ENCODE data around the gene COIL. TPM values are rescaled to one million over a fixed set of nuclear protein-coding genes. Genes with fewer than 3 reads are reported as not detected.
A peak's percentile ranks its signal among the peaks of the same experiment; 100 is the strongest.

COIL gene
- total RNA-seq, 1 donor from 2014 or later = 20.6 TPM

GRCh38 chr17:56903560-56903959, 57.3 kb downstream of the COIL start:
- no peaks in the 10 kb centered on the region for H3K9me3 ChIP-seq (ENCODE audit: insufficient read depth, low read depth, low read length)
- DNase-seq (ENCODE audit: low read depth) = no peak
- peak overlapping the region; percentile 30 for H3K27ac Mint-ChIP-seq (ENCODE audit: unreplicated experiment)

GRCh38 chr17:56902348-56902747, 58.5 kb downstream of the COIL start:
- Histone ChIP-seq H3K27ac (ENCODE audit: low read depth, low read length) (no peak overlapping the region), H3K4me3 (ENCODE audit: insufficient read depth, low read depth, low read length) (no peak overlapping the region), H4K20me1 (ENCODE audit: insufficient read depth, low read length) (no peaks in the 10 kb centered on the region), H3K4me1 (ENCODE audit: insufficient read depth, low read length) (peaks cover 7% of the 10 kb centered on the region), H3K4me2 (ENCODE audit: low read length) (no peak overlapping the region), H3K9me3 (ENCODE audit: insufficient read depth, low read depth, low read length) (no peaks in the 10 kb centered on the region), H3K36me3 (ENCODE audit: insufficient read depth, low read length) (peaks cover 15% of the 10 kb centered on the region), H2AFZ (ENCODE audit: low read depth, low read length) (no peak overlapping the region), H3K9ac (ENCODE audit: low read length) (no peak overlapping the region), H3K27me3 (ENCODE audit: insufficient read depth, low read length) (no peaks in the 10 kb centered on the region), H3K79me2 (ENCODE audit: insufficient read depth, low read length) (no peaks in the 10 kb centered on the region)
- Mint-ChIP-seq H3K4me3 (ENCODE audit: unreplicated experiment) (no peak overlapping the region), H3K9me3 (ENCODE audit: unreplicated experiment) (no peaks in the 10 kb centered on the region), H3K36me3 (ENCODE audit: low read depth, unreplicated experiment) (peaks cover 55% of the 10 kb centered on the region), H3K27ac (ENCODE audit: unreplicated experiment) (peak overlapping the region; percentile 60), H3K4me1 (ENCODE audit: low read depth, unreplicated experiment) (peaks cover 16% of the 10 kb centered on the region), H3K27me3 (ENCODE audit: low read depth, unreplicated experiment) (no peaks in the 10 kb centered on the region)
- FAIRE-seq (no peak), DNase-seq (ENCODE audit: low read depth) (peak; percentile 25)
- TF ChIP-seq EZH2 (IDR thresholded peaks at IDR 0.05; ENCODE audit: insufficient read depth, low read length) (no peak), CTCF (IDR thresholded peaks at IDR 0.05; ENCODE audit: insufficient read depth, low read depth, low read length) (no peak)

More at GRCh38 chr17:56903560-56903959, 57.3 kb downstream of the COIL start:
- Mint-ChIP-seq H3K36me3 (ENCODE audit: low read depth, unreplicated experiment) (peaks cover 64% of the 10 kb centered on the region), H3K27me3 (ENCODE audit: low read depth, unreplicated experiment) (no peaks in the 10 kb centered on the region), H3K4me3 (ENCODE audit: unreplicated experiment) (no peak overlapping the region), H3K9me3 (ENCODE audit: unreplicated experiment) (no peaks in the 10 kb centered on the region), H3K4me1 (ENCODE audit: low read depth, unreplicated experiment) (peaks cover 22% of the 10 kb centered on the region)
- peaks cover 7% of the 10 kb centered on the region for H3K4me1 ChIP-seq (ENCODE audit: insufficient read depth, low read length)
- no peak overlapping the region for H3K27ac ChIP-seq (ENCODE audit: low read depth, low read length)
- H4K20me1 ChIP-seq (ENCODE audit: insufficient read depth, low read length) = peaks cover 4% of the 10 kb centered on the region
- FAIRE-seq = no peak
- H3K27me3 ChIP-seq (ENCODE audit: insufficient read depth, low read length) = no peaks in the 10 kb centered on the region
- no peak overlapping the region for H3K9ac ChIP-seq (ENCODE audit: low read length)
- H3K4me2 ChIP-seq (ENCODE audit: low read length) = no peak overlapping the region
- no peak for TF ChIP-seq CTCF (IDR thresholded peaks at IDR 0.05; ENCODE audit: insufficient read depth, low read depth, low read length)
- no peak for TF ChIP-seq EZH2 (IDR thresholded peaks at IDR 0.05; ENCODE audit: insufficient read depth, low read length)
- H3K4me3 ChIP-seq (ENCODE audit: insufficient read depth, low read depth, low read length) = no peak overlapping the region
- no peaks in the 10 kb centered on the region for H3K79me2 ChIP-seq (ENCODE audit: insufficient read depth, low read length)
- peaks cover 15% of the 10 kb centered on the region for H3K36me3 ChIP-seq (ENCODE audit: insufficient read depth, low read length)
- no peak overlapping the region for H2AFZ ChIP-seq (ENCODE audit: low read depth, low read length)

GRCh38 chr17:56899403-56899802, 61.4 kb downstream of the COIL start:
- H3K27ac Mint-ChIP-seq (ENCODE audit: unreplicated experiment) = no peak overlapping the region
- FAIRE-seq = no peak
- H3K36me3 ChIP-seq (ENCODE audit: insufficient read depth, low read length) = peaks cover 14% of the 10 kb centered on the region

More at GRCh38 chr17:56899403-56899802, 61.4 kb downstream of the COIL start:
- H3K9me3 ChIP-seq (ENCODE audit: insufficient read depth, low read depth, low read length) = no peaks in the 10 kb centered on the region
- no peak overlapping the region for H3K9ac ChIP-seq (ENCODE audit: low read length)
- Mint-ChIP-seq H3K27me3 (ENCODE audit: low read depth, unreplicated experiment) (no peaks in the 10 kb centered on the region), H3K9me3 (ENCODE audit: unreplicated experiment) (no peaks in the 10 kb centered on the region), H3K4me3 (ENCODE audit: unreplicated experiment) (no peak overlapping the region), H3K36me3 (ENCODE audit: low read depth, unreplicated experiment) (peaks cover 53% of the 10 kb centered on the region), H3K4me1 (ENCODE audit: low read depth, unreplicated experiment) (peaks cover 21% of the 10 kb centered on the region)
- H2AFZ ChIP-seq (ENCODE audit: low read depth, low read length) = no peak overlapping the region
- H4K20me1 ChIP-seq (ENCODE audit: insufficient read depth, low read length) = no peaks in the 10 kb centered on the region
- no peak overlapping the region for H3K4me2 ChIP-seq (ENCODE audit: low read length)
- TF ChIP-seq EZH2 (IDR thresholded peaks at IDR 0.05; ENCODE audit: insufficient read depth, low read length) (no peak), CTCF (IDR thresholded peaks at IDR 0.05; ENCODE audit: insufficient read depth, low read depth, low read length) (no peak)
- H3K79me2 ChIP-seq (ENCODE audit: insufficient read depth, low read length) = no peaks in the 10 kb centered on the region
- H3K4me3 ChIP-seq (ENCODE audit: insufficient read depth, low read depth, low read length) = no peak overlapping the region
- H3K4me1 ChIP-seq (ENCODE audit: insufficient read depth, low read length) = peaks cover 7% of the 10 kb centered on the region
- no peak overlapping the region for H3K27ac ChIP-seq (ENCODE audit: low read depth, low read length)
- no peaks in the 10 kb centered on the region for H3K27me3 ChIP-seq (ENCODE audit: insufficient read depth, low read length)
- DNase-seq (ENCODE audit: low read depth) = no peak
